ENCODE results near the gene GRIA4. TPM values are rescaled to one million over a fixed set of nuclear protein-coding genes. Genes with fewer than 3 reads are reported as not detected.

The GRIA4 gene
- total and polyA plus RNA-seq, 2 of the 13 experiments (the other 11 are each of a cell fraction or from before 2014, with no cell fraction given), result not detected

DNA sequence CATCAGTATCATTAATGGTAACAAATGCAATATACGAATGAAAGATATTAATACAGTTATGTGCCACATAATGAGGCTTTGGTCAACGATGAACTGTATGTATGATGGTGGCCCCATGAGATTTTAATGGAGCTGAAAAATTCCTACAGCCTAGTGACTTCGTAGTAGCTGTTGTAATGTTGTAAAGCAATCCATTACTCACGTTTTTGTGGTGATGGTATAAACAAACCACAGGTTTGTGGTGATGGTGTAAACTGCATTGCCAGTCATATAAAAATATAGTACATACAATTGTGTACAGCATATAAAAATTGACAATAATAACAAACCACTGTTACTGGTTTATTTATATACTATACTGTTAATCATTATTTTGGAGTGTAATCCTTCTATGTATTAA, 27.4 kb upstream of the GRIA4 start:
- Histone ChIP-seq H3K27ac (ENCODE audit: extremely low read length, insufficient read depth, low read length) (no peak overlapping the region), H4K20me1 (ENCODE audit: insufficient read depth, low read length) (no peaks in the 10 kb centered on the region), H2AFZ (ENCODE audit: low read length) (no peak overlapping the region), H3K4me2 (ENCODE audit: low read depth, low read length) (no peak overlapping the region), H3K79me2 (ENCODE audit: insufficient read depth, low read length) (no peaks in the 10 kb centered on the region), H3K4me3 (replicated peaks in 1 of 3; ENCODE audit: insufficient read depth in 1 of 3, low read depth in 2 of 3, low read length in 3 of 3) (no peak overlapping the region), H3K27me3 (ENCODE audit: control insufficient read depth in 1 of 2, insufficient read depth in 2 of 2, low read length in 2 of 2) (no peaks in the 10 kb centered on the region), H3K9ac (ENCODE audit: insufficient read depth, low read depth, low read length) (no peak overlapping the region), H3K36me3 (replicated peaks in 1 of 2; ENCODE audit: control insufficient read depth in 1 of 2, insufficient read depth in 2 of 2, low read length in 2 of 2) (no peaks in the 10 kb centered on the region), H3K9me3 (ENCODE audit: low read length) (no peaks in the 10 kb centered on the region), H3K4me1 (ENCODE audit: insufficient read depth, low read length) (no peaks in the 10 kb centered on the region)
- in situ Hi-C loops (cut with HindIII; ENCODE audit: extremely low pct_ligation_motif_present, low pct_unique_long_range_greater_than_20kb), result no loop called here
- CTCF ChIA-PET (ENCODE audit: low intra/inter-chr PET ratio, low total read pairs), result no interaction called here
- POLR2A ChIA-PET, result no interaction called here
- ATAC-seq (no peak), DNase-seq (ENCODE audit: low spot score) (no peak), FAIRE-seq (no peak)
- 0% methylated on average over 4 of the region's 4 CpGs for WGBS (ENCODE audit: low lambda C conversion rate)
- no TSS peak for BruUV-seq (replicated peaks)
- intact Hi-C loops (cut with micrococcal nuclease; ENCODE audit: unreplicated experiment), result no loop called here
- TF ChIP-seq, protein P1, sequence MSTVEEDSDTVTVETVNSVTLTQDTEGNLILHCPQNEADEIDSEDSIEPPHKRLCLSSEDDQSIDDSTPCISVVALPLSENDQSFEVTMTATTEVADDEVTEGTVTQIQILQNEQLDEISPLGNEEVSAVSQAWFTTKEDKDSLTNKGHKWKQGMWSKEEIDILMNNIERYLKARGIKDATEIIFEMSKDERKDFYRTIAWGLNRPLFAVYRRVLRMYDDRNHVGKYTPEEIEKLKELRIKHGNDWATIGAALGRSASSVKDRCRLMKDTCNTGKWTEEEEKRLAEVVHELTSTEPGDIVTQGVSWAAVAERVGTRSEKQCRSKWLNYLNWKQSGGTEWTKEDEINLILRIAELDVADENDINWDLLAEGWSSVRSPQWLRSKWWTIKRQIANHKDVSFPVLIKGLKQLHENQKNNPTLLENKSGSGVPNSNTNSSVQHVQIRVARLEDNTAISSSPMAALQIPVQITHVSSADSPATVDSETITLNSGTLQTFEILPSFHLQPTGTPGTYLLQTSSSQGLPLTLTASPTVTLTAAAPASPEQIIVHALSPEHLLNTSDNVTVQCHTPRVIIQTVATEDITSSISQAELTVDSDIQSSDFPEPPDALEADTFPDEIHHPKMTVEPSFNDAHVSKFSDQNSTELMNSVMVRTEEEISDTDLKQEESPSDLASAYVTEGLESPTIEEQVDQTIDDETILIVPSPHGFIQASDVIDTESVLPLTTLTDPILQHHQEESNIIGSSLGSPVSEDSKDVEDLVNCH (CRISPR knock-in tag; IDR thresholded peaks at IDR 0.05), result no peak
- TF ChIP-seq SOX5 (CRISPR knock-in tag; IDR thresholded peaks at IDR 0.05; ENCODE audit: borderline replicate concordance) (no peak), ZBTB49 (CRISPR knock-in tag; IDR thresholded peaks at IDR 0.05; ENCODE audit: borderline replicate concordance) (no peak), RORA (CRISPR knock-in tag; IDR thresholded peaks at IDR 0.05) (no peak), NR3C1 (CRISPR knock-in tag; IDR thresholded peaks at IDR 0.05) (no peak)
